Neuronal stem cell (in vitro differentiated cells): ENCODE measurements around the gene KCNK4.

Source experiments
- DNase-seq: peaks from one replicate; pipeline ENCODE4 v3.0.0-alpha.2; 2013; ENCODE audit warnings: low spot score
- H2AFZ ChIP-seq: one replicate; pipeline ENCODE4 v1.6.1; 2013; ENCODE audit warnings: mild to moderate bottlenecking, low read length, inconsistent platforms
- H2AK5ac ChIP-seq: 2 replicates; pipeline ENCODE4 v1.6.1; 2013; ENCODE audit warnings: low read depth, mild to moderate bottlenecking, inconsistent platforms, low read length, moderate library complexity, mixed read lengths
- H2BK120ac ChIP-seq: 2 replicates; pipeline ENCODE4 v1.6.1; 2013; ENCODE audit warnings: low read depth, mild to moderate bottlenecking, inconsistent platforms, low read length, moderate library complexity, mixed read lengths
- H2BK12ac ChIP-seq: one replicate; pipeline ENCODE4 v1.6.1; 2013; ENCODE audit warnings: low read length, inconsistent platforms
- H2BK15ac ChIP-seq: 2 replicates; pipeline ENCODE4 v1.6.1; 2013; ENCODE audit warnings: mild to moderate bottlenecking, low read length, inconsistent platforms, mixed read lengths
- H2BK5ac ChIP-seq: one replicate; pipeline ENCODE4 v1.6.1; 2013; ENCODE audit warnings: inconsistent platforms, mild to moderate bottlenecking, low read length, moderate library complexity
- H3K14ac ChIP-seq: one replicate; pipeline ENCODE4 v1.6.1; 2013; ENCODE audit warnings: low read length, inconsistent platforms
- H3K18ac ChIP-seq: 2 replicates; pipeline ENCODE4 v1.6.1; 2013; ENCODE audit warnings: low read length, inconsistent platforms
- H3K23ac ChIP-seq: 2 replicates; pipeline ENCODE4 v1.6.1; 2013; ENCODE audit warnings: low read depth, mild to moderate bottlenecking, mixed read lengths, low read length, inconsistent platforms; ENCODE audit not compliant: poor library complexity
- H3K27ac ChIP-seq: replicated peaks from 3 replicates; pipeline ENCODE4 v1.5.1; 2013; ENCODE audit warnings: low read length, inconsistent platforms
- H3K27me3 ChIP-seq, 3 experiments: 2 replicates each; pipeline ENCODE4 v1.6.1; 2013; ENCODE audit warnings: low read length in 3 of 3, mild to moderate bottlenecking in 2 of 3, inconsistent platforms in 1 of 3, low read depth in 1 of 3, mixed read lengths in 1 of 3, moderate library complexity in 1 of 3; ENCODE audit not compliant: control insufficient read depth in 3 of 3, insufficient read depth in 3 of 3
- H3K36me3 ChIP-seq, 2 donors: replicated peaks in 1 of 2; 2 replicates each; pipeline ENCODE4 v1.6.1; 2013; ENCODE audit warnings: low read length in 2 of 2; ENCODE audit not compliant: control insufficient read depth in 2 of 2, insufficient read depth in 2 of 2
- H3K4ac ChIP-seq: 2 replicates; pipeline ENCODE4 v1.6.1; 2013; ENCODE audit warnings: inconsistent platforms, mild to moderate bottlenecking, low read length, moderate library complexity
- H3K4me1 ChIP-seq, 2 donors: 1 replicate in 1 of 2; 2 replicates in 1 of 2; pipeline ENCODE4 v1.6.1; 2013; ENCODE audit warnings: low read length in 2 of 2, low read depth in 1 of 2; ENCODE audit not compliant: control insufficient read depth in 2 of 2, insufficient read depth in 1 of 2
- H3K4me2 ChIP-seq: one replicate; pipeline ENCODE4 v1.6.1; 2013; ENCODE audit warnings: mild to moderate bottlenecking, low read length, inconsistent platforms; ENCODE audit not compliant: insufficient read depth, poor library complexity, severe bottlenecking
- H3K4me3 ChIP-seq, 2 donors: 2 replicates each; pipeline ENCODE4 v1.5.1; 2013; ENCODE audit warnings: low read length in 2 of 2, mild to moderate bottlenecking in 2 of 2, inconsistent platforms in 1 of 2, moderate library complexity in 1 of 2
- H3K79me1 ChIP-seq: one replicate; pipeline ENCODE4 v1.6.1; 2013; ENCODE audit warnings: low read depth, mild to moderate bottlenecking, inconsistent platforms, low read length, moderate library complexity
- H3K9ac ChIP-seq: one replicate; pipeline ENCODE4 v1.6.1; 2013; ENCODE audit warnings: mild to moderate bottlenecking, low read depth, low read length, inconsistent platforms; ENCODE audit not compliant: poor library complexity
- H3K9me3 ChIP-seq, 2 donors: replicated peaks in 1 of 2; 2 replicates each; pipeline versions ENCODE3 to v1.6.1; 2013; ENCODE audit warnings: low read length in 2 of 2, mild to moderate bottlenecking in 2 of 2, inconsistent platforms in 1 of 2, low read depth in 1 of 2, mixed read lengths in 1 of 2, moderate library complexity in 1 of 2; ENCODE audit not compliant: control insufficient read depth in 2 of 2, insufficient read depth in 1 of 2
- H4K8ac ChIP-seq: one replicate; pipeline ENCODE4 v1.6.1; 2013; ENCODE audit warnings: low read depth, mild to moderate bottlenecking, inconsistent platforms, low read length, moderate library complexity
- H4K91ac ChIP-seq: one replicate; pipeline ENCODE4 v1.6.1; 2013; ENCODE audit warnings: low read length, low read depth, mild to moderate bottlenecking, inconsistent platforms; ENCODE audit not compliant: poor library complexity
- WGBS, 2 donors: extraction: QIAGEN DNeasy Blood & Tissue Kit; methylation state at CpG; one replicate each; pipeline ENCODE4 v1.1.7; 2013; ENCODE audit warnings: missing lambda C conversion rate in 2 of 2, mixed read lengths in 1 of 2; ENCODE audit not compliant: insufficient read length in 2 of 2, insufficient replicate concordance in 1 of 2; ENCODE audit errors: extremely low coverage in 2 of 2; 5-methylcytosine and 5-hydroxymethylcytosine counted together

Gene KCNK4

DNA sequence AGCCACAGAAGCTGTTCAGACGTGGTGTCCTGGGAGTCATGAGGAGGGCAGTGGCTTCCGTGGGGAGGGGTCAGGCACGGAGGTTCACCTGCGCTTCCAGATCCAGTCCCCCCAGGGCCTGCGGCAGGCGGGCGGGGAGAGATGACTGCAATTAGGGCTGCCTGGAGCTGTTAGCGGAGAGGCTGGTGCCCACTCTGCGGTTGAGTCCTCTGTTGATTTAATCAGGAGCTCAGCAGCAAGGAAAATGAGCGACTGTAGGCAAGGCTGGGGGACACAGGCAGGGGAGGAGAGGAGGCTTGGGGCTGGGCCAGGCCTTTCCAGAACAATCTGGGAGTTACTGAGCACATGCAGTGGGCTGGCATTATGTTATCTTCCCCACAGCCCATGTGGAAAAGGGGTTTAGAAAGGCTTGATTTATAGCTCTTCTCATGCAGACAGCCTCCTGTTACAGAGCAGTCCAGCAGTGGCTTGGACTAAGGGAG lies 26.7 kb upstream of the KCNK4 start:
- Histone ChIP-seq H3K27me3 (no peaks in the 10 kb centered on the region), H4K8ac (peak overlapping the region; percentile 43), H2BK120ac (no peak overlapping the region), H3K4ac (peak overlapping the region; percentile 53), H3K9ac (peak overlapping the region; percentile 30), H3K4me3 (no peak overlapping the region), H3K14ac (no peak overlapping the region), H3K18ac (peak overlapping the region; percentile 8), H3K27ac (no peak overlapping the region), H3K4me2 (no peak overlapping the region), H2AK5ac (peak overlapping the region; percentile 70), H2BK5ac (peak overlapping the region; percentile 82), H2BK15ac (no peak overlapping the region), H2AFZ (no peak overlapping the region), H3K79me1 (peaks cover 5% of the 10 kb centered on the region), H2BK12ac (no peak overlapping the region), H3K9me3 (no peaks in the 10 kb centered on the region), H3K36me3 (peaks cover 37 to 67% of the 10 kb centered on the region in 2 donors), H3K23ac (no peak overlapping the region), H4K91ac (no peak overlapping the region), H3K4me1 (peaks cover 7 to 11% of the 10 kb centered on the region in 2 donors)
- no peak for DNase-seq
- WGBS, 2 donors = no CpG with 5 or more reads among the region's 10 CpGs

DNA sequence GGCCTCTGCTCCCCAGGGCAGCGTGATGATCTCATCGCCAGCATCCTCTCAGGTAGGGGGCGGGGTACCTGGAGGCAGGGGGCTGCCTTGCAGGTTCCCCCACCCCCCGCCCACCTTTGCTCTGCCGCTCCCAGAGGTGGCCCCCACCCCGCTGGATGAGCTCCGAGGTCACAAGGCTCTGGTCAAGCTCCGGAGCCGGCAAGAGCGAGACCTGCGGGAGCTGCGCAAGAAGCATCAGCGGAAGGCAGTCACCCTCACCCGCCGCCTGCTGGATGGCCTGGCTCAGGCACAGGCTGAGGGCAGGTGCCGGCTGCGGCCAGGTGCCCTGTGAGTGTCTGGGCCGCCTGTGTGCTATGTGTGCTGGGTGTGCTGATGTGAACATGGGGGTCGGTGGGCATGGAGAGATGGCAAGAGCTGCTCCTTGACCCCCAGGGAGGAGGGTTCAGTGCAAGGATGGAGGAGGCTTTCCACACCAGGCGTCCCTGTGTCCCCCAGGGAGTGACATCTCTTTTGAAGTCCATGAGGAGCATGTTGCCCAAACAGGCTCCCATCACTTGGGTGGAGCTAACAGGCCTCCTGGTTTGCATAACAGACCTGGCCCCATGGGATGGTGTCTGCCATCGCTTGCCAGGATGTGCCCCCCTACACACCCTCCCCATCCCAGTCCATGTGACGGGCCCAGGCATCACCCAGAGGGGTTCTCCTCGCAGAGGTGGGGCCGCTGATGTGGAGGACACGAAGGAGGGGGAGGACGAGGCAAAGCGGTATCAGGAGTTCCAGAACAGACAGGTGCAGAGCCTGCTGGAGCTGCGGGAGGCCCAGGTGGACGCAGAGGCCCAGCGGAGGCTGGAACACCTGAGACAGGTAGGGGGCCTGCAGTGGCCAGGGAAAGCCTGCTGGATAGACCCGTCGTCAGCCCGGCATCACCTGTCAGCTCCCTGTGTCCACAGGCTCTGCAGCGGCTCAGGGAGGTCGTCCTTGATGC lies 25.6 kb upstream of the KCNK4 start:
- H4K8ac ChIP-seq = peak overlapping the region; percentile 82
- no peak overlapping the region for H3K4ac ChIP-seq
- peak overlapping the region; percentile 10 for H2BK12ac ChIP-seq
- H3K18ac ChIP-seq = no peak overlapping the region
- H2BK15ac ChIP-seq = no peak overlapping the region
- no peak overlapping the region for H4K91ac ChIP-seq
- DNase-seq = no peak
- peak overlapping the region; percentile 60 for H3K9ac ChIP-seq
- no peak overlapping the region for H2BK120ac ChIP-seq
- H2AFZ ChIP-seq = no peak overlapping the region
- WGBS, 2 donors = no CpG with 5 or more reads among the region's 35 CpGs
- H3K4me1 ChIP-seq = peaks cover 7 to 11% of the 10 kb centered on the region in 2 donors
- no peak overlapping the region for H3K4me2 ChIP-seq
- H2BK5ac ChIP-seq = peak overlapping the region; percentile 48
- H2AK5ac ChIP-seq = no peak overlapping the region
- H3K23ac ChIP-seq = peak overlapping the region; percentile 55
- H3K27me3 ChIP-seq = no peaks in the 10 kb centered on the region
- peaks cover 27 to 56% of the 10 kb centered on the region in 2 donors for H3K36me3 ChIP-seq
- H3K27ac ChIP-seq = no peak overlapping the region
- no peak overlapping the region for H3K14ac ChIP-seq
- peaks cover 5% of the 10 kb centered on the region for H3K79me1 ChIP-seq
- H3K9me3 ChIP-seq = no peaks in the 10 kb centered on the region
- no peak overlapping the region for H3K4me3 ChIP-seq

DNA sequence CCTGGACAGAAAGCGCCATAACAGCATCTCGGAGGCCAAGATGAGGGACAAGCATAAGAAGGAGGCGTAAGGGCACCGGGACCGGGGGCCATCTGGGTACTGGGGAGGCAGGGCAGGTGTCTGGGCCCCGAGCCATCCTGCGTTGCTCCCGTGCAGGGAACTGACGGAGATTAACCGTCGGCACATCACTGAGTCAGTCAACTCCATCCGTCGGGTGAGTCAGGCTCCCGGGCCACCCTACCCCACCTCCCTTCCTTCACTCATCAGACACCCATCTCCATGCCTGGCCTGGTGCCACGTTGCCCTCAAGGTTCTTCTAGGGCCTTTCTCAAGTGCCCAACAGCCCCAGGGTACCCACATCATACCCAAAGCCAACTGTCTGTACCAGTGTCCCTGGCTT lies 24.8 kb upstream of the KCNK4 start:
- no peak for DNase-seq
- no peak overlapping the region for H3K18ac ChIP-seq
- H3K23ac ChIP-seq = no peak overlapping the region
- H2AK5ac ChIP-seq = no peak overlapping the region
- no peak overlapping the region for H3K27ac ChIP-seq
- no CpG with 5 or more reads among the region's 15 CpGs for WGBS, 2 donors
- no peaks in the 10 kb centered on the region for H3K27me3 ChIP-seq
- no peak overlapping the region for H4K8ac ChIP-seq
- no peak overlapping the region for H2BK12ac ChIP-seq
- no peak overlapping the region for H3K9ac ChIP-seq
- H3K4ac ChIP-seq = no peak overlapping the region
- H2AFZ ChIP-seq = no peak overlapping the region
- H3K9me3 ChIP-seq = no peaks in the 10 kb centered on the region
- no peak overlapping the region for H2BK5ac ChIP-seq
- H3K36me3 ChIP-seq = peaks cover 25 to 52% of the 10 kb centered on the region in 2 donors
- no peak overlapping the region for H3K4me3 ChIP-seq
- H2BK120ac ChIP-seq = no peak overlapping the region
- no peak overlapping the region for H3K4me2 ChIP-seq
- peaks cover 3% of the 10 kb centered on the region for H3K79me1 ChIP-seq
- peaks cover 7 to 11% of the 10 kb centered on the region in 2 donors for H3K4me1 ChIP-seq
- no peak overlapping the region for H4K91ac ChIP-seq
- H2BK15ac ChIP-seq = no peak overlapping the region
- no peak overlapping the region for H3K14ac ChIP-seq

DNA sequence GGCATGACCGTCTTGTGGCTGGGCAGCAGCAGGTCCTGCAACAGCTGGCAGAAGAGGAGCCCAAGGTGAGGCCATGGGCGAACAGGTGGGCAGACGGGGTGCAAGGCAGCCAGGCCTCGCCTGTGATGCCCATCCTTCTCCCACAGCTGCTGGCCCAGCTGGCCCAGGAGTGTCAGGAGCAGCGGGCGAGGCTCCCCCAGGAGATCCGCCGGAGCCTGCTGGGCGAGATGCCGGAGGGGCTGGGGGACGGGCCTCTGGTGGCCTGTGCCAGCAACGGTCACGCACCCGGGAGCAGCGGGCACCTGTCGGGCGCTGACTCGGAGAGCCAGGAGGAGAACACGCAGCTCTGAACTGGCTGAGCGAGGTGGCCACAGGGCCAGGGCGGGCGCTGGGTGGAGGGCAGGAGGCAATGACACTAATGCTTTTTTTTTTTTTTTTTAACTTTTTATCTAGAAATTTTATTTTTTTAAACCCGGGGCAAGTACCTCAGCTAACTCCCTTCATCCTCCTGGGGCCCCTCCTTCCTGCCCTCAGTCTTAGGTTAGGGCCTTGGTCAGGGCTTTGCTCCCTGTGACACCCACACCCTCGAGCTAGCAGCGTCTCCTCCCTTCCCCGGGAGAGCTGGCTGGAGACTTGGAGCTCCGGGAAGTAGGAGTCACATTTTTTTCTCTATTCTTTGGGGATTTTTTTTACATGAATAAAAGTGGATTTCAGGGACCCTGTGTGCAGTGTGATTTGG lies 23.7 kb upstream of the KCNK4 start:
- no CpG with 5 or more reads among the region's 27 CpGs for WGBS, 2 donors
- H2BK15ac ChIP-seq = no peak overlapping the region
- no peak overlapping the region for H2AK5ac ChIP-seq
- no peak overlapping the region for H2BK12ac ChIP-seq
- H4K91ac ChIP-seq = no peak overlapping the region
- DNase-seq = no peak
- no peak overlapping the region for H3K27ac ChIP-seq
- no peaks in the 10 kb centered on the region for H3K27me3 ChIP-seq
- no peak overlapping the region for H3K14ac ChIP-seq
- H3K4ac ChIP-seq = no peak overlapping the region
- H4K8ac ChIP-seq = no peak overlapping the region
- no peak overlapping the region for H3K4me2 ChIP-seq
- H3K36me3 ChIP-seq = peaks cover 23 to 43% of the 10 kb centered on the region in 2 donors
- no peak overlapping the region for H2BK5ac ChIP-seq
- peaks cover 3% of the 10 kb centered on the region for H3K79me1 ChIP-seq
- no peak overlapping the region for H2BK120ac ChIP-seq
- peaks cover 13 to 16% of the 10 kb centered on the region in 2 donors for H3K4me1 ChIP-seq
- H3K18ac ChIP-seq = no peak overlapping the region
- H3K9ac ChIP-seq = no peak overlapping the region
- no peak overlapping the region for H2AFZ ChIP-seq
- H3K4me3 ChIP-seq = no peak overlapping the region
- H3K23ac ChIP-seq = peak overlapping the region; percentile 17
- H3K9me3 ChIP-seq = no peaks in the 10 kb centered on the region
